NCI-H1092 (cell line): Measurements from ENCODE around the gene SS18.

ENCODE experiments used
- DNase-seq: peaks from one replicate; lab custom pipeline; 2025; lab: John Stamatoyannopoulos, UW

Gene SS18

DNA sequence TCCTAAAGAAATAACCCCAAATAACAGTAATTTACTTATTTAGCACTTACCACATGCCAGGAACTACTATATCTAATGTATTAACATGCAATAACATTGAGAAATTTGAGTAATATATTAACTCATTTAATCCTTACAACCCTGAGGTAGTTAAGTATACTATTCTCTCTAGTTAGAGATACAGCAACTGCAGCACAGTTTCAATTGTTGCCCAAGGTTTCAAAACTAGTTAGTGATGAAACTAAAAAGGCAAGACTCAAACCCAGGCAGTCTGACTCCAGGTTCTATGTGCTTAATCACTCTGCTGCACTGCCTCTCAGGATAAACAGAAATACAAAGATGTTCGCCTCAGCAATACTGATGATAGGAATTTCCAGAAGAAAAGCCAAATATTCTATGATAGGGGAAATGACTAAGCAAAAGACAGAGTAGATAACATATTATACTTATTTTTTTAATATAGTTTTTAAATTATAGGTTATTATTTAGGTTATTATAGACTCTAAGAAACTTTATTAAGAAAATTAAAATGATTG lies 88.0 kb downstream of the SS18 start:
- DNase-seq = no peak

DNA sequence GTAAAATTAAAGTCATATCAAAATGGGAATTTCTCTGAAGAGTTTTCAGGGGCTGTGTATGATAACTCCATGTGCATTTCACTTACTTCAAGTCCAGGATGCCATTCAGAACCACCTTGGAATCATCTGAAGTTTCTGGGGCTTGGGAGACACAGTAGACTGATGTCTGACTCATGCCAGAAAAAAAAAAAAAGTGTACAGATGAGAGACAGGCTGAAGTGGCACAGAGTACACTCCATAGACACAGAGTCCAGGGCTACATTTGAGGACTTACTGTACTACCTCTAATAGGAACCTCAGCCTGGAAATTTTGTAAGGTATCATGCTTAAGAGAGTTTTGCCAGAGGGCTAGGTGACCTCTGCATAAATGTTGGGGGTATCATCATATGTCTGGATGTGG lies 92.0 kb downstream of the SS18 start:
- no peak for DNase-seq

DNA sequence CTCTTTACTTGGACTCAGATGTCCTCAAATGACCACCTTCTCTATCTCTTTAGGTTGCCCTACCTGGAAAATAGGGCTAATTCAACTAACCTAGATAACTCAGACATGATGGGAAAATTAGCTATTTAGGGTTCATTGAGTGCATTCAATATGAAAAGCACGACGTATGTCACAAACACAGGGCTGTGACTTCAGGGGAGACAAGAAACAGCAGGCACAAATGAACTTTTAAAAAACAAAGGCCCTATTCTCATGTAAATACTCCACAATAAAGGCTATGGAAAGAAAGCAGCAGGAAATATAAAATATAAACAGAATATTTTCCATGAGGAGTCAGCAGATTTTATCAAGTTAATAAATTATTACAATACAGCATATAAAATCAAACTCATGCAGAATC lies 97.8 kb downstream of the SS18 start:
- DNase-seq = no peak

- no peak for DNase-seq
Measured at GRCh38 chr18:25990473-25990872, 99.9 kb downstream of the SS18 start.

DNA sequence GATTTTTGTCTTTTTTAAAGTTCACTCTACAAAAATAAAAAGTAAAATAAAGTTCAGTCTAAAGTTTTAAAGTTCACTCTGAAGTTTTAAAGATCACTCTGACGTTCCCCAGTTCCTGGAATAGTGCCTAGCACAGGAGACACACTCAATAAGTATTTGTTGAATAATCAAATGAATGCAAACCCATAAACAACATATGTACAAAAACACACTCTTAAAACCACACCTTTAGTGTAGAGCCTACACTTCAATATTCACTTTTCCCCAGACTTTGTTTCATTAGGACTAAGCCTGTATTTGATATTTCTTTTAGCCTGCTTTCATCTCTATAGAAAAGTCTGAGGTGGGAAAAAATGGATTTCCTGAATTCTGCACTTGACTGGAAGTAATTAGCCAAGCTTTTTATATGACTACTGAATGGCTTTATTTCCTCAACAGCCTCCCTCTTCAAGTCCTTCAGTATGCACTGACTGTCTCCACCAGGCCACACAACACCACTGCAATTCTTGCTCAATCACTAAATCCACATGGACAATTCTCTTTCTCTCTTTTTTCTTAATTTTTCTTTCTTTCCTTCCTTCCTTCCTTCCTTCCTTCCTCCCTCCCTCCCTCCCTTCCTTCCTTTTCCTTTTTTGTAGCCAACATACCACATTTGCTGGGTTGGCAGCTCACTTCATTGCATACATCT lies 104.6 kb downstream of the SS18 start:
- no peak for DNase-seq

DNA sequence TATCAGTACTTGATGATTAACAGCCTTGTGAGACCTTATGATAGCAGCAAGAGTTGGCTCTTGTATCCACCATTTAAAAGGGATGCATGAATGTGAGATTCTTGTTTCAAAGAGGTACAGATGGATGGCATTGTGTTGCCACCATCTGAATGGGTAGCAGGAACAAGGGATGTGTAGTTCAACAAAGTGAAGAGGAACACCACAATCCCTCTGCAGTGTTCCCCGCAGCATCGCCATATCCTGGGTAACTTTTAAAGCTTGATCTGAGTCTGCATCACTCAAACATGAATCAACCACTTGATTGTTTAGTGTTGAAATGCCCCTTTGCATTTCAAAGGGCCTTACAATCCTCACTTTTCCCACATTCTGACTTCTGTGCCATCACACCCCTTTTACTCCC lies 106.7 kb downstream of the SS18 start:
- DNase-seq = no peak

DNA sequence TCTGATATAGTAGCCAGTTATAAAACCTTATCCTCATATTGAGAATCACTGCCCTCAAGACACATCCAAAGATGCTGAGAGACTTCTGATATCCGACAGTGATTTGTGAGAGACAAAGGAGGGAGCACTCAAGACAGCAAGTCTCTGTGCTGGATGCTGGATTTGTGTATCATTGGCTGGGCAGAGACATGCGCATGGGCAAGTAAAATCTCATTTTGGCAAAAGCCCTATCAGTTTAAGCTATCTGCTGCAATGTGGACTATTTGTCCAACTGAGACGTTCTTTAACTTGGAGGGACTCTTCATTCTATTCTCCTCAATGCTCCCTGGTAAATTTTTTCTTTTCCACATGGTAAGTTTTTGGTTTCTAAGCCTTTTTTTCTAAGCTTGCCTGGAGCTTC lies 107.5 kb downstream of the SS18 start:
- DNase-seq = no peak

DNA sequence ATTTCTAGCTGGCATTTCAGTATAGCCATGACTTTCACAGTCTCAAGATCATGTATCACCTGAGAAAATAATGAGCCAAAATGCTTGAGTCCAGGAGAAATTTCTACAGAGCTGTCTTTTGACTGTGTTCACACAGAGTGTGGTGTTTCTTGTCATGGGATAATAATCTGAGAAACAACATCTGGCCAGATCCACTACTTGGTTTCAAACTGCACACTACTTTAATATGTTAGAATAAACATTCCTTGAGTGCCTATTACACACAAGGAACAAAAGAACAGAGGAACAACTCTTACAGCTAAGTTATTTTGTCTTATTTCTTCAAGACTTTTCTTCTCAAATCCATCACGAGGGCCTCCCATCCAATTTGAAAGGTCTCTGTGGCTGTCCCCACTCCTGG lies 108.3 kb downstream of the SS18 start:
- DNase-seq = no peak

- DNase-seq = no peak
Measured at GRCh38 chr18:25979369-25980040, 110.9 kb downstream of the SS18 start.

- no peak for DNase-seq
Measured at GRCh38 chr18:25976554-25976953, 113.9 kb downstream of the SS18 start.

- no peak for DNase-seq
Measured at GRCh38 chr18:25974630-25975077, 115.8 kb downstream of the SS18 start.
